SK-MEL-5 (cell line): Measurements from ENCODE around the gene NTN1. TPM values are rescaled to one million over a fixed set of nuclear protein-coding genes. Genes with fewer than 3 reads are reported as not detected.
"Not testable (repeated sequence)": the region's sequence is repeated elsewhere in the genome, so short reads cannot be mapped to it uniquely, and the experiment has no call there.

Source experiments
- DNase-seq: peaks from one replicate; pipeline ENCODE4 v3.0.0-alpha.2; 2016; ENCODE audit warnings: low read depth, low spot score
- in situ Hi-C: cut with HindIII; loops from 2 replicates; pipeline ENCODE4 v1.10.0; 2016; ENCODE audit warnings: low sequenced_read_pairs, high pct_unique_total_duplicates, low pct_unique_long_range_greater_than_20kb
- total RNA-seq: library from RNA; depleted of rRNA; stranded (reverse); fragments of >200 nt; shearing (Covaris generic); gene quantifications from 2 replicates; pipeline ENCODE4 v1.2.3, GENCODE V29; 2014

Gene NTN1
- total RNA-seq, 1 experiment from 2014 or later: 5.9 TPM

DNA sequence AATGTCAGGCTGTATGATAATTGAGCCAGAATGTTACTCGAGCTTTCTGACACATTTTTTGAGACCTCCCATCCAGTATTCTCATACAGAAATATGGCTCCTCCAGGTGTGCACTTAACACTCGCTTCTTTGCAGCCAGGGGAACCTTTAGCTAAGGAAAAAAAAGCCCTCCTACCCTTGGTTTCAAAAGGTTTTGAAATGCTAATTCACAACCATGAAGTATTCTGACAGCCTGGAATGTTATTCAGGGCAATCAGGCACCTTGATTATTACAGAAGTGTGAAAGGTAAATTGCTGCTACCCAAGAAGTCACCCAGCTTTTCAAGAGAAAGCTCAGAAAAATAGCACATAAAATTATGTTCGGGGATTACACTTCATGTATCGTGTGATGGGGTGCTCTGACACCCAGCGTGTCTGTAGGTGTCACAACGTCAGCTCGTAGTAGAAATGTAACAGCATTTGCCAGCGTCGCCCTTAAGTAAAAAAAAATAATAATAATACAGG lies 41.1 kb downstream of the NTN1 start:
- no peak for DNase-seq
- in situ Hi-C loops: no loop called here

- in situ Hi-C loops: no loop called here
- DNase-seq: no peak
Observed at GRCh38 chr17:9064311-9064834, 43.1 kb downstream of the NTN1 start.

GRCh38 chr17:9071016-9071415 lies 49.7 kb downstream of the NTN1 start:
- no peak for DNase-seq
- in situ Hi-C loops: no loop called here

GRCh38 chr17:9071811-9072498 lies 50.6 kb downstream of the NTN1 start:
- in situ Hi-C loops: no loop called here
- DNase-seq: no peak

DNA sequence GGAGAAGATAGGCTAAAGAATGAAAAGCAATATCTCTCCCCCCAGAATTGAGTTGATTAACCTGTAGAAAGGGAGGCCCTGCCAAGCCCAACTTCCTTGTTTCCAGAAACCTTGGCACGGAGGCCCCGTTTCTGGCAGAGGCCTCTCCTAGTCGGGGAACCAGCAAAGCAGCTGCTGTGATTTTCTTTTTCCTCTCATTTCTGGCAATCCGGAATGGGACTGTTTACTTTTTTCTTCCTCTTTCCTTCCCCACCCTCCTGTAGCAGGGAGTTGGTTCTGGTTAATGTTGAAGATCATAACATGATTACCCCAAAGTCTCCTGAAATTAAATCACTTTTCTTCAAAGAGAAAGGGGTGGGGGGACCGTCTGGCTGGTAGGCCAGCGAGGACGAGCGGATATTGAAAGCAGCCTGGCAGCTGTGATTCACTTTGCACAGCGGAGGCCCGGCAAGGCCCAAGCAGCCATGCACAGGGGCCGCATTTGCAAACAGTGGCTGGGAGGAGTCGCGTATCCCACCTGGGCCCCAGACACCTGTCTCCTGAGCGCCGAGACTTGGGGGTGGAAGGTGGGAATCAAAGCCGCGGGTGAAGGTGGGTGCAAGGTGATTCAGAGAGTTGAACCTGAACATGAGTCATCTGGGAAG lies 51.5 kb downstream of the NTN1 start:
- in situ Hi-C loops: no loop called here
- DNase-seq: no peak

GRCh38 chr17:9074131-9074530 lies 52.8 kb downstream of the NTN1 start:
- no peak for DNase-seq
- in situ Hi-C loops: no loop called here

DNA sequence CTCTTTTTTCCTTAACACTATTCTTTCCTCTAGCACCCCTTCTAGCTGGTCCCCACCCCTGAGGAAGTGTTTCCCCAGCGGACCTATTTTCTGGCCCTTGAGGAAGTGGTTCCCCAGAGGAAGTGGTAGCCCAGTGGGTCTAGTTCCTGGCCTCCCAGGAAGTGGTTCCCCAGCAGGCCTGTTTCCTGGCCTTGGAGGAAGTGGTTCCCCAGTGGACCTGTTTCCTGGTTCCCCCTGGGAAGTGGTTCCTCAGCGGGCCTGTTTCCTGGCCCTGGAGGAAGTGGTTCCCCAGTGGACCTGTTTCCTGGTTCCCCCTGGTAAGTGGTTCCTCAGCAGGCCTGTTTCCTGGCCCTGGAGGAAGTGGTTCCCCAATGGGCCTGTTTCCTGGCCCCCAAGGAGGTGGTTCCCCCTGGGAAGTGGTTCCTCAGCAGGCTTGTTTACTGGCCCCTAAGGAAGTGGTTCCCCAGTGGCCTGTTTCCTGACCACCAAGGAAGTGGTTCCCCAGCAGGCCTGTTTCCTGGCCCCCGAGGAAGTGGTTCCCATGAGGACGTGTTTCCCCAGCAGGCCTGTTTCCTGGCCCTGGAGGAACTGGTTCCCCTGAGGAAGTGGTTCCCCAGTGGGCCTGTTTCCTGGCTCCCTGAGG lies 58.3 kb downstream of the NTN1 start:
- in situ Hi-C loops: no loop called here
- DNase-seq: no peak

DNA sequence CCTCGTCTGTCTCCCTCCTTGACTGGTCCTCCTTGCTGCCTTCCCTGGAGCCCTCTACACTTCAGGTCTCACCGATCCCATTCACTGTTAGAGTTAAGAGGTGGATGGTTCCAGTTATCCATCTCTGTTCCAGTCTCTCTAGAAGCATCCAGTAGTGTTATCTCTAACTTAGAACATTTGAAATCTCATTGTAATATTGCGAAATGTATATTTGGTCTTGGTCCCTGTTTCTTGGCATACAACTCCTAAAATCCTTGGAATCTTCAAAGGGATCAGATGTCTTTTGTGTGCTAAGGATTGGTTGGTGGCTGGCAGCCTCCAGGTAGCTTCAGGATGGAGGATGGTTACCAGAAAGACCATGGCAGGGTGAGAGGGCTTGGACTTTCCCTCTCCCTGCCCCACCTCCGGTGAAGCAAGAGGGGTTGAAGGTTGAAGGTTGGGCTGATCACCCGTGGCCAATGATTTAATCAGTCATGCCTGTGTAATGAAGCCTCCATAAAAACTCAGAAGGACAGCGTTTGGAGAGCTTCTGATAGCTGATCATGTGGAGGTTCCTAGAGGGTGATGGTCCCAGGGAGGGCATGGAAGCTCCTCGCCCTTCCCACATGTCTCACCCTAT lies 59.1 kb downstream of the NTN1 start:
- no peak for DNase-seq
- in situ Hi-C loops: no loop called here

DNA sequence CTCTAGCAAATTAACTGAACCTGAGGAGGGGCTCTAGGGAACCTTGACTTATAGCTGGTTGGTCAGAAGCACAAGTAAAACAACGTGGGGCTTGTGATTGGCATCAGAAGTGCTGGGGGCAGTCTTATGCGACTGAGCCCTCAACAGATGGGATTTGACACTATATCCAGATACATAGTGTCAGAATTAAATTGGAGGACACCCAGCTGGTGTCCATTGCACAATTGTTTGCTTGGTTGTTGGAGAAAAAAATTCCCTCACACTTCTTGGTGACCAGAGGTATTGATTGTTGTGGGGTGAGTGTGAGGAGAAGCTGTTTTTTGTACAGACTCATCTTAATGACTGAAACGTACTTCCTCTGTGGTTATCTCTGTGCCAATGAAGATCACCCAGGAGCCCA lies 59.7 kb downstream of the NTN1 start:
- in situ Hi-C loops: no loop called here
- no peak for DNase-seq

DNA sequence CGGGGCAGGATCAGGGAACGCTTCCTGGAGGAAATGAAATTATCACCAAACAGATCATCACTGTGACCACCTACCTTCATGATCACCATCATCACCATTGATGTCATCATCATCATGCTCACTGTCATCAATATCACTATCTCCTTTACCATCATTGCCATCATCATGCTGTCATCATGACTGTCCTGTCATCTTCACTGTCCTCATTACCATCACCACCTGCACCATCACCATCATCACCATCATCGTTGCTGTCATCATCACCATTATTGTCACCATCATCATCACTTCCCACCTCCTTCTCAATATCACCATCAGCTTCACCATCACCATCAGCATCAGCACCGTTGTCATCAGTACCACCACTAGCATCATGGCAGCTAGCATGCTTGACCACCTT lies 65.3 kb downstream of the NTN1 start:
- no peak for DNase-seq
- in situ Hi-C loops: no loop called here

GRCh38 chr17:9087921-9088320 lies 66.6 kb downstream of the NTN1 start:
- no peak for DNase-seq
- in situ Hi-C loops: no loop called here

GRCh38 chr17:9090641-9091096 lies 69.4 kb downstream of the NTN1 start:
- in situ Hi-C loops: no loop called here
- no peak for DNase-seq

- in situ Hi-C loops: no loop called here
- no peak for DNase-seq
Observed at GRCh38 chr17:9094193-9094592, 72.9 kb downstream of the NTN1 start.

DNA sequence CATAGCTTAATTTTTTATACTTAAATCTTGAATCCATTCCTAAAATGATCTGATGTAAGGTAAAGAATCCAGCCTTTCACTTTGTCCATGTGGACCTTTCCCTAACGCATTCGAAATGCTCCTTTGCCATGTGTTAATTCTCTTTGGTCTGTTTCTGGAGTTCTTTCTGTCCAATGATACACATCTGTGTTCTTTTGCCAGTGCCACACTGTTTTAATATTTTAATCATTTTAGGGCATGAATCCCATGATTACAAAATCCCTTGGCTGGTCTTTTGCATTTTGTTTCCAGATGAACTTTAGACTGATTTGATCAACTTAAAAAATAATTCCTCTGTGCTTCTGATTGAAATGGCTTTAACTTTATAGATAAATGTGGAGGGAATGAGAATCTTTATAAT lies 74.1 kb downstream of the NTN1 start:
- in situ Hi-C loops: no loop called here

GRCh38 chr17:9098242-9098825 lies 77.0 kb downstream of the NTN1 start:
- no peak for DNase-seq
- in situ Hi-C loops: no loop called here

More for the DNA sequence above, 74.1 kb downstream of the NTN1 start:
- DNase-seq: no peak

DNA sequence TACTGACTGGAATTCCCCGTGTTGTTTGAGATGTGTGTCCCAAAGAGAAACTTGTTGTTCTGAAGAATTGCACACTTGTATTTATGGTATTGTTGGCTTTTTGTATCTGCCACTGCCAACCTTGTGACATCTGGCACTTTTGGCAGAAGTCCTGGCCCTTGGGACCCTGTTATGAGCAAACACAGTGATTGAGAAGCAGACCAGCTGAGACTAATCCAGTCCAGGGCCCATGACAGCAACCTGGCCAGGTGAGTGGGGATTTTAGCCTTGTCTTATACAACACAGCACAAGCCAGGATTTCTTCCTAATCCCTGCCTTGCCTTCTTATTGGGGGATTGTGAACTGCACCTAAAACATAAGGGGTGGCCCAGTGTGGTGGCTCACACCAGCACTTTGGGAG lies 80.0 kb downstream of the NTN1 start:
- in situ Hi-C loops: no loop called here

DNA sequence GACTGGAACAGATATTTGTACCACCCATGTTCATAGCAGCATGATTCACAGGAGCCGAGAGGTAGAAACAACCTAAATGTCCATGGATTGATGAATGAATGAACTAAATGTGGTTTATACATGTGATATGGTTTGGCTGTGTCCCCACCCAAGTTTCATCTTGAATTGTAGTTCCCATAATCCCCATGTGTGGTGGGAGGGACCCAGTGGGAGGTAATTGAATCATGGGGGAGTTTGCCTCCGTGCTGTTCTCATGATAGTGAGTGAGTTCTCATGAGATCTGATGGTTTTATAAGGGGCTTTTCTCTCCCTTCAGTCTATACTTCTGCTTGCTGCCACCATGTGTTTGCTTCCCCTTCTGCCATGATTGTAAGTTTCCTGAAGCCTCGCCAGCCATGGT lies 81.9 kb downstream of the NTN1 start:
- in situ Hi-C loops, DNase-seq: not testable (repeated sequence)

More for the DNA sequence above, 80.0 kb downstream of the NTN1 start:
- DNase-seq: no peak
